22Rv1 (cell line): ENCODE measurements around the gene SNED1.

Experiments
- CTCF ChIP-seq: fragments of 450-650 bp; IDR thresholded peaks from 2 replicates; pipeline ENCODE4 v1.5.1; 2017; ENCODE audit warnings: mild to moderate bottlenecking
- ZFX ChIP-seq: fragments of 450-650 bp; IDR thresholded peaks from 2 replicates; pipeline ENCODE4 v1.6.1; 2017; ENCODE audit warnings: antibody characterized with exemption, borderline replicate concordance

- TF ChIP-seq CTCF (no peak), ZFX (no peak)
Measured at GRCh38 chr2:241009601-241010530, 11.4 kb downstream of the SNED1 start.
